ENCODE measurements around the gene KCNE5. TPM values are rescaled to one million over a fixed set of nuclear protein-coding genes. Genes with fewer than 3 reads are reported as not detected.

KCNE5 gene
- total RNA-seq, 4 donors from 2014 or later, result 0.27 to 2.3 (median 1.2) TPM

DNA sequence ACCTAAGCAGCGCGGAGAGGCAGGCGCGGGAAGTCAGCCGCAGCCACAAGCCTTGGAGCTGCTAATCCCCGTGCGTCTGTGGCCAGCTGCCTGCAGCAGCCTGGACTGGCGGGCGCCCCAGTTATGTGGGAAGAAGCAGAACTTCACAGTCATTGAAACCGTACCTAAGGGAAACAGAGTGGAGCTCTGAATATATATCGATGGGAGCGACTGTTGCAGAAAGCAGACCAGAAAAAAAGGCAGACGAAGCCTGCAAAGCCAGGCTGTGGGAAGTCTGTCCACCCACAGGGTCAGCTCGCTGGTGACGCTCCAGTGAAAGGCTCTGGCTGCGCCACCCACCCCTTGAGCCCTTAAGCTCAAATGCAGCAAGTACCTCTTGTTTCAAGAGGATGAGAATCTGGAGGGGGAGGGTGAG is 24.7 kb downstream of the KCNE5 start:
- ATAC-seq, result no peak
- Histone ChIP-seq H3K9me3 (no peaks in the 10 kb centered on the region), H3K27me3 (peaks cover 0 to 13% (median 0%) of the 10 kb centered on the region in 3 donors), H3K27ac (no peak overlapping the region), H3K4me1 (no peaks in the 10 kb centered on the region), H3K36me3 (no peaks in the 10 kb centered on the region), H3K4me3 (no peak overlapping the region)
- intact Hi-C loops (cut with DNase I; ENCODE audit: low total_unique reads) (loop anchor here (10.0 kb wide), 1 partner anchor 1385 kb away; no protein-coding TSS in a partner anchor), in situ Hi-C loops (cut with MboI; ENCODE audit: low sequenced_read_pairs in 4 of 4) (no loop called here)
- no peak for TF ChIP-seq POLR2A (IDR thresholded peaks at IDR 0.05)
- TF ChIP-seq, protein P1, sequence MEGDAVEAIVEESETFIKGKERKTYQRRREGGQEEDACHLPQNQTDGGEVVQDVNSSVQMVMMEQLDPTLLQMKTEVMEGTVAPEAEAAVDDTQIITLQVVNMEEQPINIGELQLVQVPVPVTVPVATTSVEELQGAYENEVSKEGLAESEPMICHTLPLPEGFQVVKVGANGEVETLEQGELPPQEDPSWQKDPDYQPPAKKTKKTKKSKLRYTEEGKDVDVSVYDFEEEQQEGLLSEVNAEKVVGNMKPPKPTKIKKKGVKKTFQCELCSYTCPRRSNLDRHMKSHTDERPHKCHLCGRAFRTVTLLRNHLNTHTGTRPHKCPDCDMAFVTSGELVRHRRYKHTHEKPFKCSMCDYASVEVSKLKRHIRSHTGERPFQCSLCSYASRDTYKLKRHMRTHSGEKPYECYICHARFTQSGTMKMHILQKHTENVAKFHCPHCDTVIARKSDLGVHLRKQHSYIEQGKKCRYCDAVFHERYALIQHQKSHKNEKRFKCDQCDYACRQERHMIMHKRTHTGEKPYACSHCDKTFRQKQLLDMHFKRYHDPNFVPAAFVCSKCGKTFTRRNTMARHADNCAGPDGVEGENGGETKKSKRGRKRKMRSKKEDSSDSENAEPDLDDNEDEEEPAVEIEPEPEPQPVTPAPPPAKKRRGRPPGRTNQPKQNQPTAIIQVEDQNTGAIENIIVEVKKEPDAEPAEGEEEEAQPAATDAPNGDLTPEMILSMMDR (IDR thresholded peaks at IDR 0.05 in 4 of 5, conservative IDR thresholded peaks at IDR 0.05 in 1 of 5), result no peak
- peak; percentile 4 to 13 for DNase-seq

- TF ChIP-seq POLR2A (IDR thresholded peaks at IDR 0.05), result no peak
- TF ChIP-seq, protein P1 (IDR thresholded peaks at IDR 0.05 in 4 of 5, conservative IDR thresholded peaks at IDR 0.05 in 1 of 5), result no peak
- no peak overlapping the region for H3K27ac ChIP-seq
- DNase-seq (no peak), ATAC-seq (no peak)
- peaks cover 0 to 3% (median 0%) of the 10 kb centered on the region in 3 donors for H3K27me3 ChIP-seq
- H3K4me1 ChIP-seq, result no peaks in the 10 kb centered on the region
- H3K9me3 ChIP-seq, result no peaks in the 10 kb centered on the region
- H3K36me3 ChIP-seq, result no peaks in the 10 kb centered on the region
- in situ Hi-C loops (cut with MboI; ENCODE audit: low sequenced_read_pairs in 4 of 4) (no loop called here), intact Hi-C loops (cut with DNase I; ENCODE audit: low total_unique reads) (no loop called here)
- H3K4me3 ChIP-seq, result no peak overlapping the region
Observed at GRCh38 chrX:109596015-109596414, 29.0 kb downstream of the KCNE5 start.

- no peak overlapping the region for H3K4me3 ChIP-seq
- H3K4me1 ChIP-seq, result no peaks in the 10 kb centered on the region
- ATAC-seq, result no peak
- no peak for TF ChIP-seq POLR2A (IDR thresholded peaks at IDR 0.05)
- no peaks in the 10 kb centered on the region for H3K36me3 ChIP-seq
- no peak for DNase-seq
- intact Hi-C loops (cut with DNase I; ENCODE audit: low total_unique reads), result no loop called here
- H3K9me3 ChIP-seq, result no peaks in the 10 kb centered on the region
- in situ Hi-C loops (cut with MboI; ENCODE audit: low sequenced_read_pairs in 4 of 4), result no loop called here
- no peak overlapping the region for H3K27ac ChIP-seq
- no peaks in the 10 kb centered on the region for H3K27me3 ChIP-seq
Observed at GRCh38 chrX:109590176-109590575, 34.8 kb downstream of the KCNE5 start.

DNA sequence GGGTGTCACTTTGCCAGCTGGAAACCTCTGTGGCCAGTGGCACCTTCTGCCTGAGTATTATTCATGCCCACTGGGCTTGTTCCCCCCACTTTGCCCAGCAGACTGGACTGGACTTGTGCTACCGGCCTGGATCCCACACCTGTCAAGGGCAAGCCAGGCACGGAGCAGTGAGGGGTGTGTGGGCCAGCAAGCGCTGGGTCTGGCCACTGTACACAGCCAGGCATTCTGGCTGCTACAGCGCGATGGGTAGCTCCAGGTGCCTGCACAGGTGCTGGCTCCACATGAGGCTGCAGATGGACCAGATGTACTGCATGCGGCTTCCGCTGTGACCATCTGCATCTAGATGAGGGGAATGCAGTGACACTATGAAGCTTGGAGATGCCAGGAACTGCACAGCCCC is 39.5 kb downstream of the KCNE5 start:
- TF ChIP-seq, protein P1 (IDR thresholded peaks at IDR 0.05 in 4 of 5, conservative IDR thresholded peaks at IDR 0.05 in 1 of 5), result no peak
- TF ChIP-seq POLR2A (IDR thresholded peaks at IDR 0.05), result no peak

GRCh38 chrX:109578916-109579315 is 46.1 kb downstream of the KCNE5 start:
- Histone ChIP-seq H3K36me3 (no peaks in the 10 kb centered on the region), H3K4me1 (no peaks in the 10 kb centered on the region), H3K9me3 (no peaks in the 10 kb centered on the region), H3K4me3 (no peak overlapping the region), H3K27ac (no peak overlapping the region), H3K27me3 (no peaks in the 10 kb centered on the region)
- in situ Hi-C loops (cut with MboI; ENCODE audit: low sequenced_read_pairs in 4 of 4), result no loop called here
- TF ChIP-seq POLR2A (IDR thresholded peaks at IDR 0.05), result no peak
- TF ChIP-seq, protein P1 (IDR thresholded peaks at IDR 0.05 in 4 of 5, conservative IDR thresholded peaks at IDR 0.05 in 1 of 5), result no peak
- no peak for DNase-seq
- intact Hi-C loops (cut with DNase I; ENCODE audit: low total_unique reads), result no loop called here
- no peak for ATAC-seq

More for the DNA sequence above, 39.5 kb downstream of the KCNE5 start:
- H3K27me3 ChIP-seq, result no peaks in the 10 kb centered on the region
- intact Hi-C loops (cut with DNase I; ENCODE audit: low total_unique reads), result no loop called here
- DNase-seq (no peak), ATAC-seq (no peak)
- H3K4me3 ChIP-seq, result no peak overlapping the region
- no peaks in the 10 kb centered on the region for H3K9me3 ChIP-seq
- H3K4me1 ChIP-seq, result no peaks in the 10 kb centered on the region
- H3K36me3 ChIP-seq, result no peaks in the 10 kb centered on the region
- in situ Hi-C loops (cut with MboI; ENCODE audit: low sequenced_read_pairs in 4 of 4), result no loop called here
- H3K27ac ChIP-seq, result no peak overlapping the region

Data from gastrocnemius medialis (tissue), 4 donors.